ENCODE measurements around the gene GALK1.

- TF ChIP-seq CTCF (IDR thresholded peaks at IDR 0.05) (no peak), ZFX (IDR thresholded peaks at IDR 0.05; ENCODE audit: borderline replicate concordance) (no peak)
Measured at GRCh38 chr17:75730065-75730464, 34.9 kb downstream of the GALK1 start.

Measured in 22Rv1 (cell line).